ENCODE measurements around the gene METRN.
"Not testable (repeated sequence)": the region's sequence is repeated elsewhere in the genome, so short reads cannot be mapped to it uniquely, and the experiment has no call there.

Gene METRN

DNA sequence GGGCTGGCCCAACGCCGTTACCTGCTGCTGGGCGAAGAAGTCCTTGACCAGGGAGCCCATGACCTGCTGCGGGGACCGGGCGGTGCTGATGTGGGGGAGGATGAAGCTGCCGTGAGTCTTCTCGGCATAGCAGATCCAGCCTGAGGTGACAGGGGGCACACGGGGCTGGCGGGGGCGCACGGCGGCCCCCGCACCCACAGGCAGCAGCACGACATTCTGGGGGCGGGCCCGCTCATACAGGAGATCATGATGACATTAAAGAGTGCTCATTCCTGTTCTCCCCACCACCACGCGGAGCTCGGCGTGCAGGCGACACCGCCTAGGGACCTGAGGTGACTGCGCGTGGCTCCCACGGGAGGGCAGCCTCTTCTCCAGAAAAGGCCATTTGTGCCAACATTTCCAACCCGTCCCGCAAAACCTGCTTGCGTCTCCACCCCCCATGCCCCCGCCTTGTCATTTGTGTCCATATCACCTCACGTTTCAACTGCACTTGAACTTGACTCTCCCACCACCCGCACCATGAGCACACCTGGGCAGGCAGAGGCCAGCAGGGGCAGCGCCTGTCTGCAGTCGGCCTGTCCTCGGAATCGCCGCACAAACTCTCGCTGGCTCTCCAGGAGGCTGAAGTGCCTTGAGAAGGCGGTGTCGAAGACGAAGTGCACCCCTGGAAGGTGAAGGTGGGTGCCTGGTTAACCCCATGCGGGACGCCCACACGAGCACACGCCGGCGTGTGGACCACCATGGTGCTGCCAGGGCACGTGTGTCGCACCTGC is 19.5 kb downstream of the METRN start:
- DNase-seq (ENCODE audit: extremely low read depth in 1 of 2, low read depth in 1 of 2) = no peak

DNA sequence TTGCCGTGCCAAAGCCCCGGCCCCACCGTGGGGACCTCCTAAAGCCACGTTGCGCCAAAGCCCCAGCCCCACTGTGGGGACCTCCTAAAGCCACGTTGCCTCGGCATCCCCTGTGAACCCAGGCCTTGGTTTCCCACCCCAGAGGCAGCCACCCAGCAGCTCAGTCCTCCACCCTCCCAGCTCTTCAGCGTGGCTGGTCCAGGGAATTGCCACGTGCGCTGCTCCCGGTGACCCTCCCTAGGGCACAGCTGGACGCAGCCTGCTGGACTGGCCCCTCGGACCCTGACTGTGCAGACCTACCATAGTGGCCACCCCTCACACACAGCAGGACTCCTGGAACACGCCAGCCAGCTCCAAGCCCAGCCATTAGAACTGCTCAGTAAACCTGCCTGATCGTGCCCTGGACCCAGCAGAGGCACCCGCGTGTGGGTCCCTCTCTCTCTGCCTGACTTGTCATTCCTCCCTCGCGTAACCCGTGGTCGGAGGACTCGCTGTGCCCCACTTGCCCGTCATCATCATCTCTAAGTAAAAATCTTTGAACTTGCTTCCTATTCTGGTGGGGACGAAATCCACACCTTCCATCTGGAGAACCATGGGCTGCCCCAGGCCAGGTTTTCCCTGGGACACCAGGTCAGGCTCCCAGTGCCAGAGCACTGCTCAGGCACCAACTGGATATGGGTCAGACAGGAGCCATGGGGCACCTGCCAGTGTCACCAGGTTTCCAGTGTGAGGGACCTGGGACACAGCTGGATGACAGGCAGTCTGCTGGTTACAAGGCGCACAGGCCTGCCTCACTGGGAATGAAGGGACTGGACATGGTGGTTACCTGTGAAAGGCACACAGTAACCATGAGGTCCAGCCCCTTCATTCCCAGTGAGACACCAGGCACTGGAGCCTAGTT is 20.3 kb downstream of the METRN start:
- no peak for DNase-seq (ENCODE audit: extremely low read depth in 1 of 2, low read depth in 1 of 2)

DNA sequence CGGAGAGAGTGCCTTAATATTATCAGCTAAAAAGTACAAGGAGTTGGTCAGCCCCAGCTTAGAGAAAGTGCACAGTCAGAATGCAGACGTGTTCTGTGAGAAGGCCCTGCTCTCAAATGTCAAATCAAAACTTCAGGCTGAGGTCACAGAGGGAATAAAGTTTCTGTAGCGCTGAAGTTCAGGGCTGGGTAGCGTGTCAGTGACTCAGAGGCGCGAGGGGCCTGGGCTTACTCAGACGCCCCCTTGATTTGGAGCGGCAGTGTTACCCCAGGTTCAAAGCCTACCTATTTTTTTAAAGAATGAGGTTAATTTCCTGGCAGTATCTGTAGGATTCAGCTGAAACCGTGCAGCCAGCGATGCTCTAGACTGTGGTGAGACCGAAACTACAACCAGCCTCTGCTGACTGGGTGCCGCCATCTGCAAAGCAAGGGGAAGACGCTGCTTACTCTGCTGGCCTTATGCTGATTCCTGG is 21.1 kb downstream of the METRN start:
- DNase-seq (ENCODE audit: extremely low read depth in 1 of 2, low read depth in 1 of 2) = no peak

DNA sequence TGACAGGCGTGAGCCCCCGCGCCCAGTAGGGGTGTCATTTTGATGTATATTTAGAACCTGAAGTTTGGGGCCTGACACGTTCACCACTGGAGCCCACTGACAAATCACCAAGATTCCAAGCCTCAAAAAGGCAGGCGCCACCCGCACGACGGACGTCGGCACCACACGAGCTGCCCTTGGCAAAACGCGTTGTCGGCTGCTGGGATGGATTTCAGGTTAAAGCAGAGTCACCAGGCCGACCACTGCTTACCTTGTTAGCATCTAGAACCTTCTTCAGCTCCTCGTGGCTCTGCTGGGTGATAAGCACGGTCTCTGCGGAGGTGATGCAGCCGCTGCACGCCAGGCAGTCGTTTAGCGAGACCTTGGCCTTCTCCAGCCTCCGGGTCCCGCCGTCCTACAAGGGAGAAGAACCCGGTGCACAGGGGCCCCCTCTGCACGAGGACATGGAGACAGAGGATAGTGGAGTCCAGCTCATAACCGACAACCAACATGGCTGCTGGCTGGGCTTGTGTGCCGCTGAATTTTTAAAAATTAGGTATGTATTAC is 22.1 kb downstream of the METRN start:
- DNase-seq (ENCODE audit: extremely low read depth in 1 of 2, low read depth in 1 of 2) = no peak

DNA sequence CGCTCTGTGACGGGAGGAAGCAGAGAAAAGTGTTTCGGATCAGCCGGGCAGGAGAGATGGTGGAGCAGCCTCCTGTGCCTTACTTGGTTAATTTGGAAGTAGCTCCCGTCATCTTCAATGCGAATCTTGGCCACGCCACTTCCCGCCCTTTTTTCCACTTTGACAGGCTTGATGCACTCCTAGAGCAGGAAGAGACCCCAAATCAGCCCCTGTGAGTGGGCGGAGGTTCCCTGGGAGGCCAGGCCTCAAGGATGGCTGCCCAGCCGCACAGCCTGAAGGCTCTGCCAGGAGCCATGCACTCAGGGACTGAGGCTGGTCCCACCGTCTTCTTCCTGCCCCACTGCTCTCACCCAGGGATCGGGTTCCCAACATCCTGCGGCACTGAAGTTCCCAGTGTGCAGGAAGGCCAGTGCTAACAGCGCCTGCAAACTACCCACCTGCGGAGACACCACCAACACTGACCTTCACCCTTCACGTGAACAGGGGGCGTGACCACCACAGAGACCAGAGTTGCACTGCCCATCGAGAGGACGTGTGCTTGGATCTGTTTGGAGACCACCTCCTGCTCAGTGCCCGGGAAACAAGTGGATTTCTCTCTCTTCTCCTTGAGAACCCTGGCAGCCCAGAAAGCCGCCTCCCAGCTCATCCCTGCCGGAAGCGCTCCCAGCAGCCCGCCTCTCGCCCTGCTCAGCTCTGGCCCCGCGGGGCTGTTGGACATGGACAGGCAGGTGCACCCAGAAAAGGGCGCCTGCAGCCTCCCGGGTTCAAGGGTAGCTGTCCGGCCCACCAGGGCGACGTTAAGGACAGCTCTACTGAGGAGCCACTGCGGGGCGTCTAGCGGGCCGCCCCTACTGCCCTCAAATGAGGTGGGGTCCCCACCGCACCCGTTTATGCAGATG is 24.9 kb downstream of the METRN start:
- DNase-seq (ENCODE audit: extremely low read depth in 1 of 2, low read depth in 1 of 2) = no peak

DNA sequence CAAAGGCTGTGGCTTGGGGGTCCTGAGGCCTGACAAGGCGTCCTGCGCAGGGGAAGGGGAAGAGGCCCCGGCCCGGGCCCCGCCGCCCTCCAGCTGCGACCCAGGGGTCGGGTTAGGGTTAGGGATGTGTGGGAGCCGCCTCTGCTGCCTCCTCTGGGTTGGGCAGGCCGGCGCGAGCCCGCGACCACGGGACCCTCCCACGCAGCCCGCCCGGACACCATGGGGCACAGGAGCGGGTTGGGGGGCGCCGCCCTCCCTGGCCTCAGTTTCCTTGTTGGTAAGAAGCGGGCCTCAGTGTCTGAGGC is 25.5 kb downstream of the METRN start:
- no peak for DNase-seq (ENCODE audit: extremely low read depth in 1 of 2, low read depth in 1 of 2)

DNA sequence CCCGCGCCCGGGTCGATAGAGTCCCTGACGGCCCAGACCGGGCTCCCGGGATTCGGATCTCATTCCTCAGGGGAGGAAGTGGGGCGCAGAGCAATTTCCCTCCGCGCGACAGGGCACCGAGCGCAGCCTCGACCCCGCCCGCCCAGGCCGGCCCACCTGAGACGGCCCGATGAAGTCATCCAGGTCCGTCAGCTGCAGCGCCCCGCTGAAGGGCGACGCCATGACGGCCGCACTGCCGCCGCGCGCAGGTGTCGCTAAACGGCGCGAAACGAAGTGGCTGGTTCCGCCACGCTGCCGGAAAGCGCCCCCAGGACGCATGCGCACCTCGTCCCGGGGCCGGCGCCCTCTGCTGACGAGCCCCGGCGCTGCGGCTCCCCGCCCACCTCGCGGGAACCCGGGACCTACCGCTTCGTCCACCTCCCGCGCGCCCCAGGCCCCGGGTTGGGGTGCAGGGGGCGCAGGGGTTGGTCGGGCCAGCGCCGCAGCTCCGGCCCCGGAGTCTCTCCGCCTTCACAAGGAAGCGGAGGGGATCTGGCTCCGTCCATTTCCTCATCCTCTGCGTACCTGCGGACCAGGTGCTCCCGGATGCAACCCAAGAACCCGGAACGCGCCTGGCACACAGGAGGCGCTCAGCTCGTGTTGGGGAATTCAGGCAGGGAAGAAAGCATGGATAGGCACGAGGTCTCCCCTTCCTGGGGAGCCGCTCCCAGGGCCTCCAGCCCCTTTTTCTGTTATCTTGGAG is 26.0 kb downstream of the METRN start, which contains the start of gene CIAO3:
Gene CIAO3 (minus strand): TSS at position 234 of the 742 bp plus-strand sequence. CDS start 12 bp downstream, at position 222.
- DNase-seq (ENCODE audit: extremely low read depth in 1 of 2, low read depth in 1 of 2) = peak; percentile 79 to 91

DNA sequence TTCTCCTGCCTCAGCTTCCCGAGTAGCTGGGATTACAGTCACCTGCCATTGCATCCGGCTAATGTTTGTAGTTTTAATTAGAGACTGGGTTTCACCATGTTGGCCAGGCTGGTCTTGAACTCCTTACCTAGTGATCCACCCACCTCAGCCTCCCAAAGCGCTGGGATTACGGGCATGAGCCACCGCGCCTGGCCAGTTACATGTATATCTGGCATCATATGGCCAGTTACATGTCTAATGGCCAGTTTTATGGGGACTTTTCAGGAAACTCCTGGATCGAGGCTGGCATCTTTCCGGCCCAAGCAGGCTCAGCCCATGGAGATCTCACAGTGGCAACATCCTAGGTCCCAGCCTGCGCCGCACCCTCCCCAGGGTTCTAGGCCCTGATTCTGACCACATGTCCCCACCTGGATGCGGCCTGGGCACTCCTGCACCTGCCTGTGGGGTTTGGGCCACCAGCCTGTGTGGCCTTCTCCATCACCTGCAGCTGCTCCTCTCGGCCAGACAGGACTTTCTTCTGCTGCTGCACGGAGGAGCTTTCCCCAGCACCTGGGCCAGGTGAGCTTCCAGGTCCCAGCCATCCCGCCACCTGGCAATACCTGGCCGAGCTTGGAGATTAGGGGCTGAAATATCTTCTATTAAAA is 27.2 kb downstream of the METRN start:
- no peak for DNase-seq (ENCODE audit: extremely low read depth in 1 of 2, low read depth in 1 of 2)

DNA sequence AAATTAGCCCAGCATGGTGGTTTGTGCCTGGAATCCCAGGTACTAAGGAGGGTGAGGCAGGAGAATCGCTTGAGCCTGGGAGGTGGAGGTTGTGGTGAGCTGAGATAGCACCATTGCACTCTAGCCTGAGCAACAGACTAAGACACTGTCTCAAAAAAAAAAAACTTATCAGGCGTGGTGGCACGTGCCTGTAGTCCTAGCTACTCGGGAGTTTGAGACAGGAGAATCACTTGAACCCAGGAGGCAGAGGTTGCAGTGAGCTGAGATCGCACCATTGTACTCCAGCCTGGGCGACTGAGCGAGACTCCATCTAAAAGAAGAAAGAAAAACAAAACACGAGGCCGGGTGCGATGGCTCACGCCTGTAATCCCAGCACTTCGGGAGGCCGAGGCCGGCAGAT is 28.0 kb downstream of the METRN start:
- DNase-seq (ENCODE audit: extremely low read depth in 1 of 2, low read depth in 1 of 2) = not testable (repeated sequence)

DNA sequence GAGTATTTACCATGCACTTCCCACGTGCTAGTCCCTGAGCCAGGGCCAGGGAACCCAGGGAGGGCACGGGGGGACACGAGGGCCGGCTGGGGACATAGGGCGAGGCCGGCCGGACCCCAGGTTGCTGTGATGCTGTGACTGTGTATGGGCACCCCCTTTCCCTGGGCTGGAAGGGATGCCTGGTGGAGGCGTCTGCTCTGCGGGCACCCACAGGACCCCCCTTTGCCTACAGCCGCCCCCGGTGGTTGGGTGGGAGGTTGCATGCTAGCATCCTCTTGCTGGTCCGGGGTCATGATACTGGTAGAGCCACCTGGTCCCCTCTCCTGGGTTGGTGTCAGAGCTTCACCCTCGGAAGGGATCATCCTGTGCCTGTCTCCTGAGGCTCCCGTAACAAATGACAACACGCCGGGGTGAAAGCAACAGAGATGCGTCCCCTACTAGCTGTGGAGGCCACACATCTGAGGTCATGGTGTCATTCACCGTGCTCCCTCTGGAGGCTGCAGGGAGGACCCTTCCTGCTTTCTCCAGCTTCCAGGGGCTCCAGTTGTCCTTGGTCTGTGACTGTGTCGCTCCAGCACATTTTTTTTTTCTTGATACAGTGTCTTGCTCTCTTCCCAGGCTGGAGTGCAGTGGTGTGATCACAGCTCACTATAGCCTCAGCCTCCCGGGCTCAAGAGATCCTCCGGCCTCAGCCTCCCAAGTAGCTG is 29.0 kb downstream of the METRN start:
- no peak for DNase-seq (ENCODE audit: extremely low read depth in 1 of 2, low read depth in 1 of 2)

DNA sequence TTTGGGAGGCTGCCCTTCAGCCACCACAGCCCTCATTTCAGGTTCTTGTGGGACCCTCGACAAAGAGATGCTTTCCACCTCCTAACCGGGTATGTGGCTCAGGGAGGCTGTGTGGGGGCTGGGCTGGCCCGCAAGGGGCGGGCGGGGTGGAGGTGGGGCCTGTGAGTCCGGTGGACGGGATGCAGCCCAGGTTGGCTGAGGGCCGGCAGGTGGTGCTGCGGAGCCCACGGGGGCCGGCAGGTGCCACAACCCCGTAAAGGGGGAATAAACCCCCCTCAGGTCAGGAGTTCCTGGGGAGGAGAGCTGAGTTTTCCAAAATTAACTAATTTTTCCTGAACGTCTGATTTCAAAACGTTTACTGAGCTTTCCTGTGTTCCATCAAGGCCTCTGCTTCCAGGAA is 30.8 kb downstream of the METRN start:
- no peak for DNase-seq (ENCODE audit: extremely low read depth in 1 of 2, low read depth in 1 of 2)

DNA sequence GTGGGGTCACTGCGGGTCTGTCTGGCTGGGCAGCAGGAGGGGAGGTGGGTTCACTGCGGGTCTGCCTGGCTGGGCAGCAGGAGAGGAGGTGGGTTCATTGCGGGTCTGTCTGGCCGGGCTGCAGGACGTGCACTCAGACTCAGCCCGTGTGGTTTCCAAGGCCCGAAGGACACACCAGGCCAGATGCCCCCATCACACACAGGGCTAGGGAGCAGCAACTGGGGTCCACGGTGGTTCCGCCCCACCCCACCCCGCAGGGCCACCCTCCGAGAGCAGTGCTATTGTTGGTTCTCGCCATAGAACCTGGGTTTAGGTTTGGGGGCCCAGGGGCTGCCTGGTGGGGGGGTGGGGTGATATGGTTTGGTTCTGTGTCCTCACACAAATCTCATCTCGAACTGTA is 31.7 kb downstream of the METRN start:
- DNase-seq (ENCODE audit: extremely low read depth in 1 of 2, low read depth in 1 of 2) = no peak

DNA sequence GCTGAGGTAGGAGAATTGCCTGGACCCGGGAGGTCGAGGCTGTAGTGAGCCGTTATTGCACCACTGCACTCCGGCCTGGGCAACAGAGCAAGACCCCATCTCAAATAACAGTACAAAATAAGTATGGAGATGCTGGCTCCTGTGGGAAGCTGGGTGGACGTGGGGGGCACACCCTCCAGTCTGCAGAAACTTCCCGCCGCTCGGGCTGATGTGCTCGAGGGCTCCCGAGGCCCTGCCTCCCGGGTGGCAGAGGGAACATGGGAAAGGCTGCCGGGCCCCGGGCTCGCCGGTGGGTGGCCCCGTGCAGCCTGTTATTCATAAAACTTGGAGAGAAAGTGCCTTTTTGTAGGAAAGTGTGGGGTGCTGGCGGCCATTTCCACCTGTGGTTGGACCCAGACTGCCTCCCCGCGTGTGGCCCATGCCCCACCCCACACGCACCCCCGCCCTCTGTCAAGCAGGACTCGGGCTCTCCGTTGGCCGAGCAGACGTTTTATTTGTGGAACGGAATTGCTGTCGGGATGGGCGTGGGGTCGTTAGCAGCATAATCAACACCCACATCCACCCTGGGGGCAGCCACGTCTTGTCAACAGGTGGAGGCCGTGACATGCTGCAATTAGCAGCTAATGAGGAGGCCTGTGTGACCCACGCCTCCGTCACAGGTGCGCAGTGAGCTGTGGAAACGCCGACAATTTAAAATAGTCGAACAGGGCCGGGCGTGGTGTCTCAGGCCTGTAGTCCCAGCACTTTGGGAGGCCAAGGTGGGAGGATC is 33.2 kb downstream of the METRN start:
- no peak for DNase-seq (ENCODE audit: extremely low read depth in 1 of 2, low read depth in 1 of 2)

DNA sequence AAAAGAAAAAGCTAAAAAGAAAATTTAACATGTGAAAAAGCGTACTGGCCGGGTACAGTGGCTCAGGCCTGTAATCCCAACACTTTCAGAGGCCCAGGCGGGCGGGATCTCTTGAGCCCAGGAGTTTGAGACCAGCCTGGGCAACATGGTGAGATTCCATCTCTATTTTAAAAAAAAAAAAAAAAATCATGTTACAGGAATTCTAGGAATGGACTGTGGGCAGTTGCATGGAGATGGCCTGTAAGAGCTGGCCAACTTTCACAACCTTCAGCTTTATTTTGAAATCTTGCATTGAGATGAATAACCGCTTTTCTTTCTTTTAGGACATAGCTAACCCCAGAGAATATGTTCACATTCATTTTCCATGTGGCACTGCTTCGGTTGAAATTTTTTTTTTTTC is 34.1 kb downstream of the METRN start:
- DNase-seq (ENCODE audit: extremely low read depth in 1 of 2, low read depth in 1 of 2) = no peak

DNA sequence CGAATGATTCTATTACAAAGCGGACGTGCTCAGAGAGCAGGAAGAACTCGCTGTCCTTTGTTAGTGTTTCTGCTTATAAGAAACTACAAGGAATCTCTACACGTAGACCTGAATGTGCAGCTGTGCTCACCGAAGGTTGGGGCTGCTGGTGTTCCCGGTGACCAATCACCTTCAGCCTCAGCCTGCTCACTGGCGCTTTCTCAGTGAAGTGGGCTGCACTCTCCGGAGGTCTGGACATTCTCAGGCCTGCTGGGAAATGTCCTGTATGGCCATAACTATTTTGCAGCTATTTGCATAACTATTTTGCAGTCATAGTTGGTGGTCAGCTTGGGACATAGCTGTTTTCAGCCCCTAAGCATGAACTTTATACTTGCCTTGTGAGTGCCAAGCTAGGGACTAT is 35.6 kb downstream of the METRN start:
- no peak for DNase-seq (ENCODE audit: extremely low read depth in 1 of 2, low read depth in 1 of 2)

DNA sequence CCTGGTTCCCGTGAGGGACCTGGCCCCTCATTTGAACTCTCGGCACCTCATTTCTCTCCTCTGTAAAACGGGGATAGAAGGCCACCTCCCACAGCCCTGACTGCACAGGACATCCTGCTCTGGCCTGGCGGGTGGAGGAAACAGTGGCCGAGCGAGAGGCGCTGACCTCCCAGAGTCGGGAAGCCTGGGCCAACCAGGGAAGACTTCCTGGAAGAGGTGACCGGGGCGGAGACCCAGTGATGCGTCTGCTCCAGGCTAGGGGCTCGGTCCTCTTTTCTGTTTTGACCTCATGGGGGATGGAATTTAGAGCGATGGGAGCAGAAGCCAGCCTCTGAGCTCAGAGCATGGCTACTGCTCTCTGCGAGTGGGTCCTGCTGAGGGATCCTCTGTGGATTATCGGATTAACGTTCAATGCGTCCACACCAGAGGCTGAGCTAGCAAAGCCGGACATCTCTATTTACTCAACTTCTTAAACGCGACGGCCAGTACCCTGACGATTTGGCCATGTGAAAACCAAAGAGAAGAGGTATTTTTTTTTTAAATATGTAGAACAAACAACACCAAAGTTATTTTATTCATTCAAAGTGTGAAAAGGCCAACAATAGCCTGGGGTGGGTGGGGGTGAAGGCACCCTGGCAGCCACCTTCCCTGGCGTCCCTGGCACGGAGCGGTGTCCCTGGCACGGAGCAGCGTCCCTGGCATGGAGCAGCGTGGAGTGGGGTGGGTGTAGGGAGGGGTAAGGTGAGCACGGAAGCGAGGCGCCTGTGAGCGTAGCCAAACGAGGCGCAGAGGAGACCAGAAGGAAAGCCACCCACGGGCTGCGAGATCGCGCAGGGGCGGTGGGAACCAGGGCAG is 36.5 kb downstream of the METRN start:
- no peak for DNase-seq (ENCODE audit: extremely low read depth in 1 of 2, low read depth in 1 of 2)

DNA sequence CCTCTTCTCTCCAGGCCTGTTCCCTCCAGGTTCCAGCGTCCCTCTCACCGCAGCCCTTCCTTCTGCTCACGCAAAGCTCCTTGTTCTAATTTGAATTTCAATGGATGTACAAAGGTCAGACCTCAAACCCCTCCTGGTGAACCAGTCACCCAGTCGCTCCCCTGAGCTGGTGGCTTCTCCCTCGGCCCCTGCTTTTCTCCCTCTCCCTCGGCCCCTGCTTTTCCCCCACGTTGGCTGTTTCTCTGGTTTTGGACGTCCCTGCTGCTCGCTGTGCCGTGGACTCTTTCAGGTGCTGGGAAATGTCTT is 37.0 kb downstream of the METRN start:
- DNase-seq (ENCODE audit: extremely low read depth in 1 of 2, low read depth in 1 of 2) = no peak

Data from activated CD8-positive, alpha-beta memory T cell treated with anti-CD3 and anti-CD28 coated beads for 1 hour (primary cell).